PFSK-1 (cell line): ENCODE data around the gene ZNF667.

Source experiments
- FOXP2 ChIP-seq: optimal IDR thresholded peaks from 2 replicates; pipeline ENCODE3; 2011; ENCODE audit warnings: borderline replicate concordance, control low read depth, inconsistent platforms; ENCODE audit not compliant: insufficient read depth; ENCODE audit errors: extremely low read length, extremely low read depth
- POLR2AphosphoS5 ChIP-seq: IDR thresholded peaks from 2 replicates; pipeline ENCODE4 v1.6.1; 2012; ENCODE audit warnings: low read depth, mild to moderate bottlenecking, control low read depth, low read length, moderate library complexity
- REST ChIP-seq, 2 experiments: IDR thresholded peaks; 2 replicates each; pipeline versions ENCODE4 v1.6.1 to v1.8.0; 2011 to 2012; ENCODE audit warnings: low read depth in 2 of 2, low read length in 2 of 2, control low read depth in 1 of 2, inconsistent platforms in 1 of 2, mild to moderate bottlenecking in 1 of 2, moderate library complexity in 1 of 2; ENCODE audit not compliant: insufficient read depth in 1 of 2
- SIN3A ChIP-seq: IDR thresholded peaks from 2 replicates; pipeline ENCODE4 v1.6.1; 2012; ENCODE audit warnings: mild to moderate bottlenecking, low read length, moderate library complexity, borderline replicate concordance; ENCODE audit not compliant: insufficient read depth
- TAF1 ChIP-seq: IDR thresholded peaks from 2 replicates; pipeline ENCODE4 v1.6.1; 2012; ENCODE audit warnings: low read length, control low read depth, borderline replicate concordance; ENCODE audit not compliant: insufficient read depth

GRCh38 chr19:56398809-56399208 lies 78.3 kb downstream of the ZNF667 start:
- no peak for TF ChIP-seq TAF1
- TF ChIP-seq POLR2AphosphoS5, result no peak
- TF ChIP-seq SIN3A, result no peak
- TF ChIP-seq REST (IDR thresholded peaks at IDR 0.05; ENCODE audit: insufficient read depth in 1 of 2, low read depth in 2 of 2, low read length in 2 of 2), result no peak
- TF ChIP-seq FOXP2, result no peak
